OCI-LY3 (cell line): Measurements from ENCODE around the gene SH2B2.

Experiments used
- H2AFZ ChIP-seq: fragments of 200-600, 300-600 bp; shearing (Covaris generic); 2 replicates; pipeline ENCODE4 v1.6.0; 2014; ENCODE audit warnings: antibody characterized with exemption, low read depth, low read length
- H3K27ac ChIP-seq: fragments of 200-600, 300-600 bp; sonication (generic); 2 replicates; pipeline ENCODE4 v1.5.1; 2014; ENCODE audit warnings: mild to moderate bottlenecking, low read length, moderate library complexity, mixed read lengths
- H3K27me3 ChIP-seq: fragments of 200-600, 300-600 bp; sonication (generic); 2 replicates; pipeline ENCODE4 v1.6.1; 2014; ENCODE audit warnings: low read depth, low read length, mixed read lengths
- H3K36me3 ChIP-seq: fragments of 200-600, 300-600 bp; sonication (generic); replicated peaks from 2 replicates; pipeline ENCODE3; 2014; ENCODE audit warnings: low read depth, low read length, mixed read lengths
- H3K4me1 ChIP-seq: fragments of 300-600, 200-600 bp; sonication (generic); 2 replicates; pipeline ENCODE4 v1.6.1; 2014; ENCODE audit warnings: low read length, mixed read lengths
- H3K4me2 ChIP-seq: fragments of 200-600, 300-600 bp; sonication (generic); 2 replicates; pipeline ENCODE4 v1.6.1; 2014; ENCODE audit warnings: low read length, mixed read lengths
- H3K4me3 ChIP-seq: fragments of 300-600, 200-600 bp; sonication (generic); 2 replicates; pipeline ENCODE4 v1.5.1; 2014; ENCODE audit warnings: antibody characterized with exemption, mild to moderate bottlenecking, low read length, moderate library complexity
- H3K79me2 ChIP-seq: fragments of 300-600, 200-600 bp; shearing (Covaris generic); 2 replicates; pipeline ENCODE4 v1.6.1; 2014; ENCODE audit warnings: mild to moderate bottlenecking, low read length, mixed read lengths
- H3K9ac ChIP-seq: fragments of 300-600, 200-600 bp; shearing (Covaris generic); 2 replicates; pipeline ENCODE4 v1.6.0; 2014; ENCODE audit warnings: mild to moderate bottlenecking, low read length, moderate library complexity
- H3K9me3 ChIP-seq: fragments of 200-600, 300-600 bp; shearing (Covaris generic); 2 replicates; pipeline ENCODE4 v1.6.1; 2014; ENCODE audit warnings: low read length, mixed read lengths; ENCODE audit not compliant: insufficient read depth
- H4K20me1 ChIP-seq: fragments of 200-600, 300-600 bp; sonication (generic); 2 replicates; pipeline ENCODE4 v1.6.1; 2016; ENCODE audit warnings: low read length, mixed read lengths; ENCODE audit not compliant: insufficient read depth
- EZH2phosphoT487 ChIP-seq: fragments of 200-600 bp; shearing (Covaris generic); IDR thresholded peaks from 2 replicates; pipeline ENCODE4 v1.6.1; 2018; ENCODE audit warnings: antibody characterized with exemption, mixed run types, low read depth
- TF ChIP-seq, protein P1 (sequence below): fragments of 200-600, 300-600 bp; sonication (generic); IDR thresholded peaks from 2 replicates; pipeline ENCODE4 v1.5.1; 2014; ENCODE audit warnings: antibody characterized with exemption, low read length, low read depth

SH2B2 gene

DNA sequence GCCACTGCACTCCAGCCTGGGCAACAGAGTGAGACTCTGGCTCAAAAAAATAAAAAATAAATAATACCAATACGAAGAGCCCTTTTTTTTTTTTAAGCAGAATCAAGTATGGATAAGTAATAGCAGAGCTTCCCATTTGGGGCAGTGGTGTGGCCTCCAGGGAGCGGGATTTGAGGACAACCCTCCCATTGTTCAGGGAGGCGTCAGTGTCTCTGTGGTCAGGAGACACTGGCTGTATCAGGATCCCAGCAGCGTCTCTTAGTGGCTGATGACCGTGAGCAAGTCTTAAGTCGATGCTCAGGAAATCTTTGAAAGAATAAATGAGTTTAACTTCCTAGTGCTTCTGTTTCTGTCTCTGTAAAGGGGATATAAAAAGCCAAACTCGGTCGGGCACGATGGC, 25.2 kb upstream of the SH2B2 start:
- Histone ChIP-seq H3K27ac (no peak overlapping the region), H3K4me3 (no peak overlapping the region), H3K79me2 (no peaks in the 10 kb centered on the region), H3K9ac (no peak overlapping the region), H3K4me2 (no peak overlapping the region), H3K9me3 (no peaks in the 10 kb centered on the region), H3K36me3 (no peaks in the 10 kb centered on the region), H2AFZ (no peak overlapping the region), H3K27me3 (no peaks in the 10 kb centered on the region), H4K20me1 (no peaks in the 10 kb centered on the region), H3K4me1 (no peaks in the 10 kb centered on the region)
- TF ChIP-seq EZH2phosphoT487: no peak
- TF ChIP-seq, protein P1, sequence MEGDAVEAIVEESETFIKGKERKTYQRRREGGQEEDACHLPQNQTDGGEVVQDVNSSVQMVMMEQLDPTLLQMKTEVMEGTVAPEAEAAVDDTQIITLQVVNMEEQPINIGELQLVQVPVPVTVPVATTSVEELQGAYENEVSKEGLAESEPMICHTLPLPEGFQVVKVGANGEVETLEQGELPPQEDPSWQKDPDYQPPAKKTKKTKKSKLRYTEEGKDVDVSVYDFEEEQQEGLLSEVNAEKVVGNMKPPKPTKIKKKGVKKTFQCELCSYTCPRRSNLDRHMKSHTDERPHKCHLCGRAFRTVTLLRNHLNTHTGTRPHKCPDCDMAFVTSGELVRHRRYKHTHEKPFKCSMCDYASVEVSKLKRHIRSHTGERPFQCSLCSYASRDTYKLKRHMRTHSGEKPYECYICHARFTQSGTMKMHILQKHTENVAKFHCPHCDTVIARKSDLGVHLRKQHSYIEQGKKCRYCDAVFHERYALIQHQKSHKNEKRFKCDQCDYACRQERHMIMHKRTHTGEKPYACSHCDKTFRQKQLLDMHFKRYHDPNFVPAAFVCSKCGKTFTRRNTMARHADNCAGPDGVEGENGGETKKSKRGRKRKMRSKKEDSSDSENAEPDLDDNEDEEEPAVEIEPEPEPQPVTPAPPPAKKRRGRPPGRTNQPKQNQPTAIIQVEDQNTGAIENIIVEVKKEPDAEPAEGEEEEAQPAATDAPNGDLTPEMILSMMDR: no peak

DNA sequence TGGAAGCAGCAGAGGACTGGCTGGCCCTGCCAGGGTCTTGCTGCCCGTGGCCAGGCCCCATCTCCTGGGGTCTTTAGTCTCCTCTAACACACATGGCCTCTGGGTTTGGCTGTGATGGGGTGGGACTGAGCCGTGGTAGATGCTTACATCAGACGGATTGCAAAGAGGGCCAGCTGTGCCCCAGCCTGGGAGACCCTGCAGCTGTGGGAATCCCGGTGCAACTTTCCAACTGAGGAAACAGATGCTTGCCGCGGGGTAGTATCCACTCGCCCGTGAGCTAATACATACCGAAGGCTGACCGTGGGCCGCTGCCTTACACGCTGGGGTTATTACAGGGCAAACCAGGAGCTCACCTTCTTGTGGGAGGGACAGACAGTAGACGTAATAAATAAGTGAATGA, 24.1 kb upstream of the SH2B2 start:
- Histone ChIP-seq H3K27me3 (no peaks in the 10 kb centered on the region), H3K4me2 (no peak overlapping the region), H4K20me1 (no peaks in the 10 kb centered on the region), H3K36me3 (no peaks in the 10 kb centered on the region), H2AFZ (no peak overlapping the region), H3K9me3 (no peaks in the 10 kb centered on the region), H3K79me2 (no peaks in the 10 kb centered on the region), H3K9ac (no peak overlapping the region), H3K4me1 (no peaks in the 10 kb centered on the region), H3K27ac (no peak overlapping the region), H3K4me3 (no peak overlapping the region)
- TF ChIP-seq EZH2phosphoT487: no peak
- TF ChIP-seq, protein P1: no peak

DNA sequence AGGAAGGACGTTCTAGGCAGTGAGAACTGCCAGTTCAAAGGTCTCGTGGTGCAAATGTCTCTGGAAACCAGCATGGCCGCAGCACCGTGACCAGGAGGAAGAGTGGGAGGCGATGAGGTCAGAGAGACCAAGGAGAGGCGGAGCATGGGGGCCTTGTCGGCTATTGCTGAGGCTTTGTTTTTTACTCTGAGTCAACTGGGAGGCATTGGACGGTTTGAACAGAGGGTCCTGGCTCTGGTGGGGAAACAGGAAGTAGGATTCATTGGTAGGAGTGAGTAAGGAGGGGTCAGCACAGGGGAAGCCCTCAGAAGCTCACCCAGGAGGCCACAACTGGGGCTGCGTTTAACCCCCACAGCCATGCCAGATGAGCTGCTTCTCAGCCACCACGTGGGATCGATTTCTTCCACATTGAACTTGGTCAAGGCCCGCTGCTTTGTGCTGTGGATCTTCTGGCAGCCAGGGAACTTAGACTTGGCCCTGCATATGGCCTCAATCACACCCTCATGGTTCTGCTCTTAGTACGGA, 22.2 kb upstream of the SH2B2 start:
- no peak overlapping the region for H3K9ac ChIP-seq
- TF ChIP-seq, protein P1: no peak
- no peak for TF ChIP-seq EZH2phosphoT487
- H3K36me3 ChIP-seq: no peaks in the 10 kb centered on the region

DNA sequence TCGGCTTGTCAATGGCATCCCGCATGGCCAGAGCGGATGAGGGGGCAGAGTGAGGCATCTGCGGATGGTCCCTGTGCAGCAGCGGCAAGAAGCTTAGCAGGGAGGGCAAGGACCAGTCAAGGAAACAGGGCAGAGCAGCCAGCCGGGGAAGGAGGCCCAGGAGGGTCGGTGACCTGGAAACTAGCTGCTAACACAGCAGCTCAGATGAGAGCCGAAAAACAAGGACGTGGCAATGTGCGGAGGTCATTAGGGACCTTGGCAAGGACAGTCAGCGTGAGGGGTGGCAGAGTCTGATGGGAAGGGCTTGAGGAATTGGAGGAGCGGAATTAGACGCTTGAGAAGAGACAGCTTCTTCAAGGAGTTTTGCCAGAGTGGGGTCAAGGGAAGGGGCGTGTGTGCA, 20.1 kb upstream of the SH2B2 start:
- H3K9ac ChIP-seq: no peak overlapping the region

More for the DNA sequence above, 22.2 kb upstream of the SH2B2 start:
- Histone ChIP-seq H3K27ac (no peak overlapping the region), H3K4me1 (no peaks in the 10 kb centered on the region), H2AFZ (no peak overlapping the region), H3K9me3 (no peaks in the 10 kb centered on the region), H3K79me2 (no peaks in the 10 kb centered on the region), H4K20me1 (no peaks in the 10 kb centered on the region), H3K27me3 (0 out of 2 replicates have a peak, but pooled peaks cover 4% of the 10 kb centered on the region), H3K4me3 (no peak overlapping the region), H3K4me2 (no peak overlapping the region)

More for the DNA sequence above, 20.1 kb upstream of the SH2B2 start:
- Histone ChIP-seq H3K4me2 (no peak overlapping the region), H3K4me3 (no peak overlapping the region), H3K27me3 (0 out of 2 replicates have a peak, but pooled peaks cover 4% of the 10 kb centered on the region), H3K27ac (no peak overlapping the region), H3K4me1 (no peaks in the 10 kb centered on the region), H4K20me1 (no peaks in the 10 kb centered on the region), H3K9me3 (no peaks in the 10 kb centered on the region), H3K79me2 (no peaks in the 10 kb centered on the region), H2AFZ (no peak overlapping the region), H3K36me3 (no peaks in the 10 kb centered on the region)
- TF ChIP-seq, protein P1: no peak
- no peak for TF ChIP-seq EZH2phosphoT487
